CD4-positive, alpha-beta T cell (primary cell): ENCODE measurements around the gene PCK2. TPM values are rescaled to one million over a fixed set of nuclear protein-coding genes. Genes with fewer than 3 reads are reported as not detected.

Experiments used
- ATAC-seq: fragments of 200-7000 bp; cut with Tn5 transposase; one replicate; pipeline ENCODE4 v1.10.0; 2022; ENCODE audit warnings: mild to moderate bottlenecking; ENCODE audit not compliant: poor library complexity
- CTCF ChIA-PET: fragments of 350-600 bp; sonication (Branson Sonifier 250); formaldehyde crosslinking; loops from one replicate; lab custom pipeline; 2021; ENCODE audit warnings: antibody characterized with exemption, inconsistent platforms; lab: Charles Lee
- POLR2A ChIA-PET: fragments of 350-600 bp; sonication (Branson Sonifier 250); formaldehyde crosslinking; loops from one replicate; lab custom pipeline; 2021; ENCODE audit warnings: antibody characterized with exemption, inconsistent platforms; lab: Charles Lee
- DNase-seq, 14 experiments: peaks; one replicate each; pipeline ENCODE4 v3.0.0-alpha.2; 2013 to 2020; ENCODE audit warnings: mixed read lengths in 2 of 14
- H3K27ac ChIP-seq, 2 donors: one replicate each; pipeline versions ENCODE4 v1.5.1 to v1.7.0; 2013; ENCODE audit warnings: low read length in 2 of 2, low read depth in 1 of 2, mild to moderate bottlenecking in 1 of 2
- H3K27me3 ChIP-seq, 2 experiments: 1 replicate in 1 of 2; 2 replicates in 1 of 2; pipeline versions ENCODE4 v1.6.1 to v1.7.0; 2013; ENCODE audit warnings: low read length in 2 of 2, control low read depth in 1 of 2, mild to moderate bottlenecking in 1 of 2, moderate library complexity in 1 of 2; ENCODE audit not compliant: insufficient read depth in 2 of 2, control insufficient read depth in 1 of 2
- H3K36me3 ChIP-seq: one replicate; pipeline ENCODE4 v1.6.1; 2013; ENCODE audit warnings: low read length, control low read depth; ENCODE audit not compliant: insufficient read depth
- H3K4me1 ChIP-seq: one replicate; pipeline ENCODE4 v1.6.1; 2013; ENCODE audit warnings: low read length, control low read depth; ENCODE audit not compliant: insufficient read depth
- H3K4me3 ChIP-seq: one replicate; pipeline ENCODE4 v1.5.1; 2013; ENCODE audit warnings: mild to moderate bottlenecking, low read length, moderate library complexity
- H3K9me3 ChIP-seq, 2 experiments: 1 replicate in 1 of 2; 2 replicates in 1 of 2; pipeline versions ENCODE4 v1.6.1 to v1.7.0; 2013; ENCODE audit warnings: low read length in 2 of 2, mild to moderate bottlenecking in 2 of 2, control low read depth in 1 of 2, moderate library complexity in 1 of 2; ENCODE audit not compliant: control insufficient read depth in 1 of 2, insufficient read depth in 1 of 2
- H3K27ac Mint-ChIP-seq: one replicate; pipeline ENCODE4 v1.8.0; 2020; ENCODE audit warnings: mixed read lengths
- H3K27me3 Mint-ChIP-seq: one replicate; pipeline ENCODE4 v1.8.0; 2021; ENCODE audit warnings: mixed read lengths
- H3K36me3 Mint-ChIP-seq: one replicate; pipeline ENCODE4 v1.8.0; 2021; ENCODE audit warnings: low read depth, mixed read lengths
- H3K4me1 Mint-ChIP-seq: one replicate; pipeline ENCODE4 v1.8.0; 2021; ENCODE audit warnings: low read depth, mixed read lengths
- H3K4me3 Mint-ChIP-seq: one replicate; pipeline ENCODE4 v1.8.0; 2020; ENCODE audit warnings: mild to moderate bottlenecking, mixed read lengths
- H3K9me3 Mint-ChIP-seq: one replicate; pipeline ENCODE4 v1.8.0; 2020; ENCODE audit warnings: mixed read lengths
- intact Hi-C, 2 experiments: fragments of 100-400 bp; cut with DNase I in 1 of 2; cut with micrococcal nuclease in 1 of 2; formaldehyde crosslinking; loops; one replicate each; pipeline versions ENCODE4 v1.15.1 to v1.9.0; 2023 to 2025; cut with DNase I, micrococcal nuclease
- total RNA-seq, 174 experiments: library from RNA in 2 of 174; stranded (reverse) in 2 of 174; gene quantifications; one replicate each; pipeline ENCODE4 v1.2.3 and lab custom pipeline; 2021 to 2026
- TF ChIP-seq, protein P1 (sequence below): fragments of 200-600 bp; IDR thresholded peaks from one replicate; pipeline ENCODE4 v1.8.0; 2022; ENCODE audit warnings: antibody characterized with exemption, mild to moderate bottlenecking

PCK2 gene
- total RNA-seq, 2 experiments from 2014 or later, result 5.2 to 7.4 TPM

DNA sequence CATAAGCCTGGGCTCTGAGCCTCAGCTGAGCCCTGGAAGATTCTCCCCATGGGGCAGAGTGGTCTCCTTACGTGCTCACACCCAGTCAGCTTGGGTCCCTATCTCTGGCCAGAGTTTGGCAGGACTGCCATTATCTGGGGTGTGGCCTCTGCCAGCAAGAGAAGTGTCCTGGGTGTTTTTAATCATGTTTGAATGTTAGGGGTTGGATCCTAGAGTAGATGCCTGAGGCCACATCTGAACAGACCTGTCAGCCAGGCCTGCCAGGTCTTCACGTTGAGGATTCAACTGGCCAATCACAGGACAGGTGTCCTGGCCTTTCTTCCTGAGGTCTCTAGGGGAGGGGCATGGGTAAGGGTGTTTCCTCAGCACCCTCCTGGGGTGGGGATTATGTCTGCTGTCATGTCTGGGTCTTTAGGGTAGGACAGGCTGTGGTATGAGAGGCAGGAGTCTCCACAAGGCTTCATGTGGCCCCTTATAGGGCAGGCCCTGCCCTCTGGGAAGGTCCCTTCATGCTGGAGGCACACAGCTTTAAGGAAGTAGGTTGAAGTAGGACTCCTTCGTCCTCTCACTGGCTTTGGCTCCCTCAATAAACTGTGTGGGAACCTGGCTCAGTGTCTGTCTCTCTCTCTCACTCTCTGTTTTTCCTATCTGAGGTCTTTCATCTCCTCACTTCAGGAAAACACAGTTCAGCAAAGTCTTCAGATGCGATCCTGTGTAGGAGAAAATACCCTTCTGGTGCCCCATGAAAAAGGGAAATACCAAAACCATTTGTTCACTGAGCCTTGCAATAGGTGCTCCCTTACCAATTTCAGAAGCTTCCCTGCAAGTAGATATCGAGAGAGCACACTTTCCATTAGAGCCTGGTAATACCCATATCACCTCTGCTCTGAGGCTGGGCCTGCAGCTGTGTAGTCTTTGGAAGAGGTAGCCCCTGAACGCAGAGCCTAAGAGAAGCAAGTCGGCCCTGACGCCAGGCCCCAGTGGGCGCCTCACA is 29.6 kb downstream of the PCK2 start:
- Mint-ChIP-seq H3K9me3 (no peaks in the 10 kb centered on the region), H3K36me3 (peaks cover 62% of the 10 kb centered on the region), H3K4me1 (peaks cover 6% of the 10 kb centered on the region), H3K27me3 (no peaks in the 10 kb centered on the region), H3K27ac (no peak overlapping the region), H3K4me3 (no peak overlapping the region)
- no peak overlapping the region for H3K4me3 ChIP-seq
- H3K4me1 ChIP-seq, result peaks cover 2% of the 10 kb centered on the region
- ChIA-PET POLR2A (interaction anchor here (1.1 to 6.2 kb wide), 3 partner anchors 9 to 37 kb away, joined by 4 to 33 read pairs (median 6); partner anchors contain the start of genes DCAF11, IRF9, NRL and PSME1), CTCF (no interaction called here)
- no peaks in the 10 kb centered on the region for H3K27me3 ChIP-seq
- no peaks in the 10 kb centered on the region for H3K9me3 ChIP-seq
- intact Hi-C loops, result no loop called here
- H3K36me3 ChIP-seq, result peaks cover 53% of the 10 kb centered on the region
- ATAC-seq (no peak), DNase-seq (no peak)
- TF ChIP-seq, protein P1, sequence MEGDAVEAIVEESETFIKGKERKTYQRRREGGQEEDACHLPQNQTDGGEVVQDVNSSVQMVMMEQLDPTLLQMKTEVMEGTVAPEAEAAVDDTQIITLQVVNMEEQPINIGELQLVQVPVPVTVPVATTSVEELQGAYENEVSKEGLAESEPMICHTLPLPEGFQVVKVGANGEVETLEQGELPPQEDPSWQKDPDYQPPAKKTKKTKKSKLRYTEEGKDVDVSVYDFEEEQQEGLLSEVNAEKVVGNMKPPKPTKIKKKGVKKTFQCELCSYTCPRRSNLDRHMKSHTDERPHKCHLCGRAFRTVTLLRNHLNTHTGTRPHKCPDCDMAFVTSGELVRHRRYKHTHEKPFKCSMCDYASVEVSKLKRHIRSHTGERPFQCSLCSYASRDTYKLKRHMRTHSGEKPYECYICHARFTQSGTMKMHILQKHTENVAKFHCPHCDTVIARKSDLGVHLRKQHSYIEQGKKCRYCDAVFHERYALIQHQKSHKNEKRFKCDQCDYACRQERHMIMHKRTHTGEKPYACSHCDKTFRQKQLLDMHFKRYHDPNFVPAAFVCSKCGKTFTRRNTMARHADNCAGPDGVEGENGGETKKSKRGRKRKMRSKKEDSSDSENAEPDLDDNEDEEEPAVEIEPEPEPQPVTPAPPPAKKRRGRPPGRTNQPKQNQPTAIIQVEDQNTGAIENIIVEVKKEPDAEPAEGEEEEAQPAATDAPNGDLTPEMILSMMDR, result no peak
- no peak overlapping the region for H3K27ac ChIP-seq

DNA sequence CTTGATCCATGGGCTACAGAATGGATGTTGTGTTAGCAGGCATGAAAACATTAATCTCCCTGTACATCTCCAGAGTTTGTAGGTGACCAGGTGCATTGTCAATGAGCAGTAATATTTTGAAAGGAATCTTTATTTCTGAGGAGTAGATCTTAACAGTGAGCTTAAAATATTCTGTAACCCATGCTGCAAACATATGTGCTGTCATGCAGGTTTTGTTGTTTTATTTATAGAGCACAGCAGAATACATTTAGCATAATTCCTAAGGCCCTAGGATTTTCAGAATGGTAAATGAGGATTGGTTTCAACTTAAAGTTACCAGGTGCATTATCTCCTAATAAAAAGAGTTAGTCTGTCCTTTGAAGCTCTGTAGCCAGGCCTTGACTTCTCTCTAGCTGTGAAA is 32.8 kb downstream of the PCK2 start:
- DNase-seq (no peak), ATAC-seq (no peak)
- intact Hi-C loops, result no loop called here
- H3K4me1 ChIP-seq, result peaks cover 6% of the 10 kb centered on the region
- no peak overlapping the region for H3K27ac Mint-ChIP-seq
- H3K27me3 ChIP-seq, result no peaks in the 10 kb centered on the region
- H3K27ac ChIP-seq, result no peak overlapping the region
- H3K4me3 ChIP-seq, result no peak overlapping the region
- H3K4me1 Mint-ChIP-seq, result peaks cover 8% of the 10 kb centered on the region
- ChIA-PET CTCF (interaction anchor here (2.8 kb wide), 1 partner anchor 18 kb away, joined by 11 read pairs; no protein-coding TSS in a partner anchor), POLR2A (interaction anchor here (1.8 to 6.2 kb wide), 3 partner anchors 9 to 18 kb away, joined by 6 to 33 read pairs (median 6); partner anchors contain the start of genes DCAF11, NRL and PSME1)
- TF ChIP-seq, protein P1, result no peak
- H3K4me3 Mint-ChIP-seq, result no peak overlapping the region
- no peaks in the 10 kb centered on the region for H3K27me3 Mint-ChIP-seq
- peaks cover 23% of the 10 kb centered on the region for H3K36me3 ChIP-seq
- no peaks in the 10 kb centered on the region for H3K9me3 Mint-ChIP-seq
- peaks cover 33% of the 10 kb centered on the region for H3K36me3 Mint-ChIP-seq
- no peaks in the 10 kb centered on the region for H3K9me3 ChIP-seq

DNA sequence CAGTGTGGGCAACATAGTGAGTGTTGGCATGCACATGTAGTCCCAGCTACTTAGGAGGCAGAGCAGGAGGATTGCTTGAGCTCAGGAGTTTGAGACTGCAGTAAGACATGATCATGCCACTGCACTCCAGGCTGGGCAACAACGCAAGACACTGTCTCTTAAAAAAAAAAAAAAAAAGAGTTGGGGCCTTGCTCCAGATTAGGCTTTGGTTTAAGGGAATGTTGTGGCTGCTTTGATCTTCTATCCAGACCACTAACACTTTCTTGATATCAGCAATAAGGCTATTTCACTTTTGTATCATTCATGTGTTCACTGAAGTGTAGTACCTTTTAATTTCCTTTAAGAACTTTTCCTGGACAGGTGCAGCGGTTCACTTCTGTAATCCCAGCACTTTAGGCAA is 33.6 kb downstream of the PCK2 start:
- CTCF ChIA-PET, result interaction anchor here (2.8 kb wide), 1 partner anchor 19 kb away, joined by 11 read pairs; no protein-coding TSS in a partner anchor

More for the DNA sequence above, 33.6 kb downstream of the PCK2 start:
- Histone ChIP-seq H3K4me1 (peaks cover 13% of the 10 kb centered on the region), H3K36me3 (peaks cover 18% of the 10 kb centered on the region), H3K9me3 (no peaks in the 10 kb centered on the region), H3K27ac (no peak overlapping the region), H3K27me3 (no peaks in the 10 kb centered on the region), H3K4me3 (no peak overlapping the region)
- H3K27me3 Mint-ChIP-seq, result no peaks in the 10 kb centered on the region
- H3K4me1 Mint-ChIP-seq, result peaks cover 16% of the 10 kb centered on the region
- no peaks in the 10 kb centered on the region for H3K9me3 Mint-ChIP-seq
- intact Hi-C loops, result no loop called here
- POLR2A ChIA-PET, result interaction anchor here (1.8 to 6.2 kb wide), 3 partner anchors 8 to 19 kb away, joined by 6 to 33 read pairs (median 6); partner anchors contain the start of genes DCAF11, NRL and PSME1
- H3K27ac Mint-ChIP-seq, result no peak overlapping the region
- peaks cover 26% of the 10 kb centered on the region for H3K36me3 Mint-ChIP-seq
- H3K4me3 Mint-ChIP-seq, result no peak overlapping the region
- DNase-seq (no peak), ATAC-seq (no peak)
- TF ChIP-seq, protein P1, result no peak
